ENCODE results near the gene DUSP10. TPM values are rescaled to one million over a fixed set of nuclear protein-coding genes. Genes with fewer than 3 reads are reported as not detected.

DUSP10 gene
- total RNA-seq, 4 donors from 2014 or later: 1.6 to 7.2 (median 4.9) TPM

GRCh38 chr1:221723848-221724236 is 18.0 kb downstream of the DUSP10 start:
- peaks cover 11 to 59% (median 22%) of the 10 kb centered on the region in 4 donors for H3K4me1 ChIP-seq
- peak overlapping the region in 2 of 4 donors; percentile 9 to 67 for H3K27ac ChIP-seq
- TF ChIP-seq POLR2AphosphoS5 (IDR thresholded peaks at IDR 0.05) (no peak), EP300 (IDR thresholded peaks at IDR 0.05; ENCODE audit: low read depth) (no peak), POLR2A (IDR thresholded peaks at IDR 0.05) (no peak), CTCF (IDR thresholded peaks at IDR 0.05) (no peak)
- no peak overlapping the region for H3K4me3 ChIP-seq
- WGBS, 2 donors (ENCODE audit: low coverage in 1 of 2): 92 to 100% methylated on average over 1 to 3 of the region's 3 CpGs
- no peaks in the 10 kb centered on the region for H3K9me3 ChIP-seq
- in situ Hi-C loops (cut with MboI; ENCODE audit: low pct_ligation_motif_present in 1 of 4, low pct_unique_long_range_greater_than_20kb in 1 of 4, low sequenced_read_pairs in 3 of 4): no loop called here
- DNase-seq: no peak
- intact Hi-C loops (cut with DNase I; ENCODE audit: low total_unique reads): no loop called here
- no peaks in the 10 kb centered on the region for H3K27me3 ChIP-seq
- H3K36me3 ChIP-seq: no peaks in the 10 kb centered on the region

GRCh38 chr1:221723018-221723847 is 18.7 kb downstream of the DUSP10 start:
- intact Hi-C loops (cut with DNase I; ENCODE audit: low total_unique reads): no loop called here
- Histone ChIP-seq H3K36me3 (no peaks in the 10 kb centered on the region), H3K4me1 (peaks cover 10 to 62% (median 24%) of the 10 kb centered on the region in 4 donors), H3K4me3 (no peak overlapping the region), H3K9me3 (no peaks in the 10 kb centered on the region), H3K27me3 (no peaks in the 10 kb centered on the region), H3K27ac (peak overlapping the region in 3 of 4 donors; percentile 5 to 26 (median 9))
- WGBS, 2 donors (ENCODE audit: low coverage in 1 of 2): 73% methylated on average over 1 of the region's 1 CpG; no CpG with 5 or more reads in 1 of the 2 donors
- in situ Hi-C loops (cut with MboI; ENCODE audit: low pct_ligation_motif_present in 1 of 4, low pct_unique_long_range_greater_than_20kb in 1 of 4, low sequenced_read_pairs in 3 of 4): no loop called here
- no peak for DNase-seq
- no peak for TF ChIP-seq EP300 (IDR thresholded peaks at IDR 0.05; ENCODE audit: low read depth)
- TF ChIP-seq POLR2A (IDR thresholded peaks at IDR 0.05): no peak
- TF ChIP-seq CTCF (IDR thresholded peaks at IDR 0.05): no peak
- TF ChIP-seq POLR2AphosphoS5 (IDR thresholded peaks at IDR 0.05): no peak

- in situ Hi-C loops (cut with MboI; ENCODE audit: low pct_ligation_motif_present in 1 of 4, low pct_unique_long_range_greater_than_20kb in 1 of 4, low sequenced_read_pairs in 3 of 4) (no loop called here), intact Hi-C loops (cut with DNase I; ENCODE audit: low total_unique reads) (no loop called here)
- Histone ChIP-seq H3K36me3 (no peaks in the 10 kb centered on the region), H3K27me3 (no peaks in the 10 kb centered on the region), H3K9me3 (no peaks in the 10 kb centered on the region), H3K4me1 (peaks cover 10 to 64% (median 28%) of the 10 kb centered on the region in 4 donors), H3K27ac (peak overlapping the region in 3 of 4 donors; percentile 14 to 28 (median 26)), H3K4me3 (no peak overlapping the region)
- no peak for DNase-seq
- 87 to 92% methylated on average over 3 of the region's 3 CpGs for WGBS, 2 donors (ENCODE audit: low coverage in 1 of 2)
- TF ChIP-seq POLR2AphosphoS5 (IDR thresholded peaks at IDR 0.05) (no peak), CTCF (IDR thresholded peaks at IDR 0.05) (no peak), POLR2A (IDR thresholded peaks at IDR 0.05) (no peak), EP300 (IDR thresholded peaks at IDR 0.05; ENCODE audit: low read depth) (no peak)
Measured at GRCh38 chr1:221722254-221723017, 19.5 kb downstream of the DUSP10 start.

- no peaks in the 10 kb centered on the region for H3K36me3 ChIP-seq
- TF ChIP-seq POLR2A (IDR thresholded peaks at IDR 0.05) (no peak), EP300 (IDR thresholded peaks at IDR 0.05; ENCODE audit: low read depth) (no peak), CTCF (IDR thresholded peaks at IDR 0.05) (no peak)
- peaks cover 18 to 66% (median 30%) of the 10 kb centered on the region in 4 donors for H3K4me1 ChIP-seq
- no peak overlapping the region for H3K4me3 ChIP-seq
- 85 to 93% methylated on average over 2 of the region's 2 CpGs for WGBS, 2 donors (ENCODE audit: low coverage in 1 of 2)
- in situ Hi-C loops (cut with MboI; ENCODE audit: low pct_ligation_motif_present in 1 of 4, low pct_unique_long_range_greater_than_20kb in 1 of 4, low sequenced_read_pairs in 3 of 4): no loop called here
- intact Hi-C loops (cut with DNase I; ENCODE audit: low total_unique reads): no loop called here
- H3K27me3 ChIP-seq: no peaks in the 10 kb centered on the region
- no peak overlapping the region for H3K27ac ChIP-seq
- DNase-seq: no peak
- no peaks in the 10 kb centered on the region for H3K9me3 ChIP-seq
Measured at GRCh38 chr1:221720545-221720944, 21.3 kb downstream of the DUSP10 start.
